Urinary bladder (tissue), 4 donors: ENCODE results near the gene ARHGAP26. TPM values are rescaled to one million over a fixed set of nuclear protein-coding genes. Genes with fewer than 3 reads are reported as not detected.

ENCODE experiments used
- DNase-seq: peaks from one replicate; pipeline ENCODE4 v3.0.0-alpha.2; 2015; ENCODE audit errors: extremely low spot score
- H3K27ac ChIP-seq: one replicate; pipeline ENCODE4 v1.5.1; 2013; ENCODE audit warnings: low read depth, mild to moderate bottlenecking, moderate library complexity
- H3K36me3 ChIP-seq: one replicate; pipeline ENCODE4 v1.6.1; 2013; ENCODE audit warnings: mild to moderate bottlenecking, moderate library complexity; ENCODE audit not compliant: insufficient read depth
- H3K4me1 ChIP-seq: one replicate; pipeline ENCODE4 v1.6.1; 2013; ENCODE audit warnings: mild to moderate bottlenecking, moderate library complexity; ENCODE audit not compliant: insufficient read depth
- H3K4me3 ChIP-seq: one replicate; pipeline ENCODE4 v1.5.1; 2013; ENCODE audit warnings: low read depth, low read length
- WGBS: extraction: QIAGEN DNeasy Blood & Tissue Kit; methylation state at CpG from one replicate; pipeline ENCODE4 v1.1.7; 2013; 5-methylcytosine and 5-hydroxymethylcytosine counted together
- polyA plus RNA-seq: library from polyadenylated mRNA; stranded (reverse); fragments of 200-250 nt; gene quantifications from one replicate; pipeline ENCODE4 v1.2.3, GENCODE V29; 2013
- total RNA-seq: library from RNA; depleted of rRNA; stranded (reverse); fragments of >200 nt; gene quantifications from one replicate; pipeline ENCODE4 v1.2.3, GENCODE V29; 2014
- donor health status: healthy with polysubstance abuse.
- donor health status: healthy.

Gene ARHGAP26
- total and polyA plus RNA-seq, 2 donors = 5.7 to 54.2 TPM

- Histone ChIP-seq H3K4me3 (no peak overlapping the region), H3K36me3 (no peaks in the 10 kb centered on the region), H3K27ac (no peak overlapping the region), H3K4me1 (no peaks in the 10 kb centered on the region)
- 47% methylated on average over 6 of the region's 6 CpGs for WGBS
- no peak for DNase-seq
Measured at GRCh38 chr5:142841511-142842265, 71.5 kb downstream of the ARHGAP26 start.

DNA sequence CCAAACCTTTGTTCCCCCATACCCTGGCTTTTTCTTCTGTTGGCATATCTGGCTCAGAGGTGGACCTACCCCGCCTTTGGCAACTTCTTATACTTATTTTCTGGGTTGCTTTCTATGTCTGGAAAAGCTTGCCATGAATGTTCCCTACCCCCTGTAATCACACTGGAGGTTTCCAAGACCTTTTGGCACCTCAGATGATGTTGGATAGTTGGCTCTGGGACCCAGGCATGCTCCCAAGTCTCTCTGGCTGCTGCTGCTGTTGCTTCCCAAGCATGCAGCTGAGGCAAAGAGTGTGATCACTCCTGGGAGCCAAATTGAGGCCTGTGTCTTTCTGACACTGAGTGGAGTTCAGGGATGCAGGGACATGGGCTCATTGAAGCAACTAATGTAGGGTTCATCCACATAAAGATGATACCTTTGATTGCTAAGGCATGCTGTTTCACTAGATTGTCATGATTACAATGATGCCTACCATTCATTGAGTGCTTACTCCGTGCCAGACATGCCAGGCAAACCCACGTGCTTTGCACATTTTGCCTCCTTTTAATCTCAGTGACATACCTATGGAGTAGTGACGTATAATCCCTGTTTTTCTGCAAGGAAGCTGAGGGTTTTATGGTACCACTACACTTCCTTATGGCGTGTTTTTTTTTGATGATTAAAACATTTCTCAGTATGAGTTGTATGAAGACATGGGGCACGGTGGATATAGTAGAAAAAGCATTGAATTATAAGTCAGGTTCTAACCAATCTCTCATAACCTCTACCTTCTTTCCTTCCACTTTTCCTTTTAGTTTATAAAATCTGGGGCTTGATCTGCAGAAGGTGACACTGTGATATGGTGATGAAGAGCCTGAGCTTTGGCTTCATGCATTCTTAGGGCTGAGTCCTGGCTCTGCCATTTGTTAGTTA lies 73.1 kb downstream of the ARHGAP26 start:
- H3K4me1 ChIP-seq = no peaks in the 10 kb centered on the region
- 77% methylated on average over 6 of the region's 6 CpGs for WGBS
- no peak for DNase-seq
- H3K4me3 ChIP-seq = no peak overlapping the region
- no peaks in the 10 kb centered on the region for H3K36me3 ChIP-seq
- no peak overlapping the region for H3K27ac ChIP-seq

- Histone ChIP-seq H3K4me3 (no peak overlapping the region), H3K27ac (no peak overlapping the region), H3K4me1 (no peaks in the 10 kb centered on the region), H3K36me3 (no peaks in the 10 kb centered on the region)
- no peak for DNase-seq
- 63% methylated on average over 7 of the region's 7 CpGs for WGBS
Measured at GRCh38 chr5:142844866-142845265, 74.7 kb downstream of the ARHGAP26 start.

GRCh38 chr5:142845402-142845921 lies 75.3 kb downstream of the ARHGAP26 start:
- no peak for DNase-seq
- whole genome bisulfite sequencing = 31% methylated on average over 4 of the region's 4 CpGs
- no peaks in the 10 kb centered on the region for H3K36me3 ChIP-seq
- no peak overlapping the region for H3K27ac ChIP-seq
- no peaks in the 10 kb centered on the region for H3K4me1 ChIP-seq
- H3K4me3 ChIP-seq = no peak overlapping the region

GRCh38 chr5:142845954-142846398 lies 75.8 kb downstream of the ARHGAP26 start:
- WGBS = 76% methylated on average over 9 of the region's 9 CpGs

DNA sequence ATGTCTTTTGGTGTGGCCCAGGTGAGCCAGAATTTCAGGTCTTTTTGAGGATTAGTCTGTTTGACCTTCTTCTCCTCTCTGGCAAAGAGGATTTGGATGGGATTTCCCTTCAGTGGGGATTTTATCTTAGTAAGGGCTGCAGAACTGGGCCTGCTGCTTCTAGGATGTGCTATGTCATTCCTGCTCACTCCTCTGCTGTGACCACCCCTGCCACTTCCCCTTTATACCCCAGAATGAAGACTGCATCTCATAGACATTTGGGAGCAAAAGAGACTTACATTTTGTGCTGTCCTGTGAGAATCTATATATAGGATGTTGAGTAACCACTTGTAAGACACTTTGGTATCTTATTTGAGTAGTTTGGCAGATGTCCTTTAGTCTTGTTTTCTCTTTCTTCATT lies 76.2 kb downstream of the ARHGAP26 start:
- H3K36me3 ChIP-seq = no peaks in the 10 kb centered on the region
- H3K4me1 ChIP-seq = no peaks in the 10 kb centered on the region
- H3K27ac ChIP-seq = no peak overlapping the region
- no peak overlapping the region for H3K4me3 ChIP-seq
- no peak for DNase-seq

More at GRCh38 chr5:142845954-142846398, 75.8 kb downstream of the ARHGAP26 start:
- H3K36me3 ChIP-seq = no peaks in the 10 kb centered on the region
- DNase-seq = no peak
- H3K4me3 ChIP-seq = no peak overlapping the region
- H3K27ac ChIP-seq = no peak overlapping the region
- H3K4me1 ChIP-seq = no peaks in the 10 kb centered on the region

DNA sequence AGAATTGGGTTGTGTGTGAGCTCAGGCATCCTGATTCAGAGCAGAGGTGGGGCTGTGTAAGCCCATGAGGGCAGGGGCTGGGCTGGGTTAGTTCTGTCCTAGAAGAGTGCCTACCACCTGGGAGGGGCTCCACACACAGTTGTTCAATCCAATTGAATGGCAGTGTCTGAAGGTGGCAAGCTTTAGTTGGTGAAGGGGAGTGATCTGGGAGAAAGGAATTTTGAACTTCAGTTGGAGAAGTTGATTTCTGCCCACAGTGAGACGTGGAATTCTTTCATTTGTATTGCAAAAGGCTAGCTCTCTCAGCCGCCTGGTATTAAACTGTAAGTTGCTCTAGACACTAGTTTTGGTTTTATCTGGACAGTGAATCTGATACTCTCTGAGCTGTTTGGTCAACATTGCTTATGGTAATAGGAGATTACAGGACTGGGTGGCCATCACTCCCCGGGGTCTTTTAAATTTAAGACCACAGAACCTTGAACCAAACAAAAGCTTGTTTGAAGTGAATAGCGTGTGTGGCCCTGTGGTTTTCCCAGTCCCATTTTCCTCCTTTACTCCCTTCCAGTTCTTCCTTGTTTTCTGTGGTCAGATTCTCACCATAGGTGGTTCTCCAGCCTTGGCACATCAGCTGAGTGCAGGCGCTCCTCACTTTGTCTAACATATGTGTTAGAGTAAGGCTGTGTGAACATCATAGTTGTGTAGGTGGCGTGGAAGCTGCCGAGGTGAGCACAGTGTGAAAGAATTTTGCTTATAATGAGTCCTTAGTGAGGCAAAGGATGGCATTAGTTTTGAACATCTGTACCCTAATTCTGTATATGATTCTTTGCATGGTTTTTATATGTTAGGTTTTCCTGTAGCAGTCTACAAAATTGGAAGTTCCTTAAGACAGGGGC lies 78.0 kb downstream of the ARHGAP26 start:
- Histone ChIP-seq H3K4me3 (no peak overlapping the region), H3K36me3 (no peaks in the 10 kb centered on the region), H3K27ac (no peak overlapping the region), H3K4me1 (no peaks in the 10 kb centered on the region)
- 92% methylated on average over 7 of the region's 7 CpGs for WGBS
- DNase-seq = no peak

DNA sequence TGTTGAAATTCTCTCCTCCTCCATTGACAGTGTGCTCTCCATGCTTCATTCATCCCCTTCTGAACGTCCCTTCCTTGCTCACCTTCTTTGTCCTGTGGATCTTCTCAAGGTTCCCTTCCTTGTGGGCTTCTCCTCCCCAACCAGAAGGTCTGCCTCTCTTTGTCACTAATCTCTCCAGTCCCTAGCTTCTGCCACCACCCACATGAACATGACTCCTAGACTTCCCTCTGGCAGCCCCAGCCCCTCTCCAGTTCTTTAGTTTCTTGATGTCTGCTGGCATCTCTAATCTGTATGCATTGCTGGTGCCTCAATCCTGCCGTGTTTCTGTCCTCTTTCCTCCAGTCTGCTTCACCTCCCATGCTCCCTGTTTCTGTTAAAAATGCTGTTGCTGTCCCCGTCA lies 79.3 kb downstream of the ARHGAP26 start:
- Histone ChIP-seq H3K27ac (no peak overlapping the region), H3K36me3 (no peaks in the 10 kb centered on the region), H3K4me3 (no peak overlapping the region), H3K4me1 (no peaks in the 10 kb centered on the region)
- no peak for DNase-seq
- WGBS = 92% methylated on average over 3 of the region's 3 CpGs

GRCh38 chr5:142849880-142850279 lies 79.7 kb downstream of the ARHGAP26 start:
- Histone ChIP-seq H3K4me3 (no peak overlapping the region), H3K36me3 (no peaks in the 10 kb centered on the region), H3K27ac (no peak overlapping the region), H3K4me1 (no peaks in the 10 kb centered on the region)
- 93% methylated on average over 3 of the region's 3 CpGs for WGBS
- DNase-seq = no peak

DNA sequence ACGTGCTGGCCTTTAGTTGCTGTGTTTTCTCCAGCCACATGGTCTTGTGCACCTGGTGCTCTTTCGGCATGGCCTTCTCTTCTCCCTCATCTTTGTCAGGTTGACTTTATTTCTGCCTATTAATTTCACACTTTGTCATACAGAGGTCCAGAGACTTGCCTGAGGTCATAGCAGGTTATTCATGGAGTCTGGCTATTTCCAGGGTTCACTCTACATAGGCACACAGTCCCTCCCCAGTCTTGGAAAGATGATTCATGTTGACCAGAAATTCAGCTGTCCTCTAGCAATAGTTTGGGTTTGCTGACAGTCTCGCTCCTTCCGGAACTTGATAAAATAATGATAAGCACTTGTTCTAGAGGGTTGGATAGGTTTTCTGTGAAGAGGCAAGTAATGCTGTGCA lies 81.6 kb downstream of the ARHGAP26 start:
- no peak overlapping the region for H3K27ac ChIP-seq
- DNase-seq = no peak
- 93% methylated on average over 4 of the region's 4 CpGs for WGBS
- H3K36me3 ChIP-seq = no peaks in the 10 kb centered on the region
- H3K4me1 ChIP-seq = no peaks in the 10 kb centered on the region
- H3K4me3 ChIP-seq = no peak overlapping the region

DNA sequence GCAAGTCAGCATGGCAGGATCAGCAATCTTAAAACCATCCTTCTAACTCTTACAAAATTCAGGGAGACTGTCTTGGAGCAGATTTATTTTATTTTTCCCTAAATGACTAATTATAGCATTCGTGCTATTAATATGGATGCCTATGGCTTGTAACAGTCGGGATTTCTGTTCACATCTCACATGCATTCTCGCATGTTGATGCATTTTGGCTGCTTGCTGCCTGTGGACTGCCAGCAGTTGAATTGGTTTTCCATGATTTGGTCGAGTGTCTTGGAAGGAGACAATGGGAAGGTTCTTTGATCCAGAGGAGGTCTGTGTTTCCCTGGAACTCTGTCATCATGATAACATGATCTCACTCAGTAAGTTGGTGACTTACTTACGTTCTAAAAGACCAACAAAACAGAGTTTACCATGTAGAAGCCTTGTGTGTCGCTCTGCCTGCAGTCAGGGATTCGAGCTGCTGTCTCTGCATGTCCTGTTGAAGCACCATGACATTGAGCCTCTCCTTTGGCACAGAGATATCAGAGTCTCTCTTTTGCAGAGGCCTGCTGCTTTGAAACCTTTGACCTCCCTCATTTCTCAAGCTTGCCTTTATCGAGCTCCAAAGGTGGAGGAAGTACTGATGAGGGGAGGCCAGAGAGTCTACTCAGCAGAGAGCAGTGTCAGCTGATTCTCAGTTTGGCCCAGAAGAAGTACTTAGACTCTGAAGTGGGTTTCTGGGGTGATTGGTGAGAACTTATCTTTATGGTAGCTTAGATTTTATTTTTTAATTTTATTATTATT lies 82.4 kb downstream of the ARHGAP26 start:
- Histone ChIP-seq H3K4me3 (no peak overlapping the region), H3K36me3 (no peaks in the 10 kb centered on the region), H3K4me1 (no peaks in the 10 kb centered on the region), H3K27ac (no peak overlapping the region)
- DNase-seq = no peak
- WGBS = 80% methylated on average over 8 of the region's 8 CpGs

GRCh38 chr5:142853682-142854081 lies 83.5 kb downstream of the ARHGAP26 start:
- no peak overlapping the region for H3K4me3 ChIP-seq
- 86% methylated on average over 4 of the region's 4 CpGs for WGBS
- no peak for DNase-seq
- H3K4me1 ChIP-seq = peaks cover under 1% of the 10 kb centered on the region
- H3K27ac ChIP-seq = no peak overlapping the region
- no peaks in the 10 kb centered on the region for H3K36me3 ChIP-seq
